Ascending aorta (tissue), 2 donors: ENCODE results near the gene NAV2. TPM values are rescaled to one million over a fixed set of nuclear protein-coding genes. Genes with fewer than 3 reads are reported as not detected.

Source experiments
- DNase-seq, 2 donors: peaks; one replicate each; pipeline ENCODE4 v3.0.0-alpha.2; 2019; ENCODE audit warnings: low spot score in 2 of 2
- H3K27ac ChIP-seq, 2 donors: fragments of 200-600 bp; sonication (generic); one replicate each; pipeline ENCODE4 v1.5.1; 2016 to 2017; ENCODE audit warnings: mild to moderate bottlenecking in 1 of 2
- H3K27me3 ChIP-seq: fragments of 200-600 bp; sonication (generic); one replicate; pipeline ENCODE4 v1.5.1; 2017
- H3K36me3 ChIP-seq, 2 donors: fragments of 200-600 bp; sonication (generic); one replicate each; pipeline ENCODE4 v1.5.1; 2016
- H3K4me1 ChIP-seq, 2 donors: fragments of 200-600 bp; sonication (generic); one replicate each; pipeline ENCODE4 v1.5.1; 2016 to 2017; ENCODE audit warnings: mild to moderate bottlenecking in 1 of 2
- H3K4me3 ChIP-seq, 2 donors: fragments of 200-600 bp; sonication (generic); one replicate each; pipeline ENCODE4 v1.5.1; 2016 to 2017; ENCODE audit warnings: mild to moderate bottlenecking in 1 of 2
- H3K9me3 ChIP-seq, 2 donors: fragments of 200-600 bp; sonication (generic); one replicate each; pipeline ENCODE4 v1.5.1; 2016
- CTCF ChIP-seq, 3 experiments: fragments of 200-600 bp in 2 of 3; fragments of 450-650 bp in 1 of 3; sonication (generic) in 2 of 3; IDR thresholded peaks; one replicate each; pipeline ENCODE4 v1.5.1; 2016 to 2019; ENCODE audit warnings: antibody characterized with exemption in 3 of 3, mild to moderate bottlenecking in 1 of 3, moderate library complexity in 1 of 3
- intact Hi-C: fragments of 100-400 bp; cut with DNase I; formaldehyde crosslinking; loops from one replicate; pipeline ENCODE4 v1.15.1; 2023
- total RNA-seq: library from RNA; depleted of rRNA; stranded (reverse); fragments of >200 nt; gene quantifications from one replicate; pipeline ENCODE4 v1.1.0, GENCODE V29; 2016

NAV2 gene
- total RNA-seq, 1 donor from 2014 or later: 62.6 TPM

DNA sequence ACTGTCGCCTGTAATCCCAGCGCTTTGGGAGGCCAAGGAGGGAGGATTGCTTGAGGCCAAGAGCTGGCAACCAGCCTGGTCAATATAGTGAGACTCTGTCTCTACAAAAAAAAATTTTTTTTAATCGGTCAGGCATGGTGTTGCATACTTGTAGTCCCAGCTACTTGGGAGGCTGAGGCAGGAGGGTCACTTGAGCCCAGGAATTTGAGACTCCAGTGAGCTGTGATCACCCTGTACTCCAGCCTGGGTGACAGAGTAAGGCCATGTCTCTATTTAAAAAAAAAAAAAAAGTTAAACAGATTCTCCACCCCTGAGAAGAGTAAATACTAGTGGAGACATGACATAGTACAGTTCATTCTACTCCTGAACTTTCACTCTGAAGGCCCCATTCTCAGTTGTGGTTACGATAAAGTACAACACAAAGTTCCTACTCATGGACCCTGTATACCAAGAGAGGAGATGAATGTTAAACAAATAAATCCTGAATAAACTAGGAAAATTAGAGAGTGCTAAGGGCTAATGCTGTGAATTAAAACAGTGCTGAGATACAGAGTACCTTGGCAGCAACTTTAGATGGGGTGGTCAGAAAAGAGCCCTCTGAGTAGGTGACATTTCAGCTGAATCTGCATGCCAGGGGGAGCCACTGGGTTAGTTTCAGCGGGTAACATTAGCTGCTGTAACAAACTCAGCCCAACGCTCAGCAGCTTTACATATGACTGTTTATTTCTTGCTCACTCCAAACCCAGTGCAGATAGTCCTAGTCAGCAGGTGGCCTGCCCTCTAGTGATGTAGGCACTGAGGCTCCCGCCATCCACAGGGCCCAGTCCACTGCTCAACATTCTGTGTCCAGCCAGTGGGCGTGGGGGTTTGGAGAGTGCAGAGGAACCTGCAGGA is 372.5 kb downstream of the NAV2 start:
- no peaks in the 10 kb centered on the region for H3K27me3 ChIP-seq
- no peak for TF ChIP-seq CTCF (IDR thresholded peaks at IDR 0.05)
- peaks cover 0 to 29% of the 10 kb centered on the region in 2 donors for H3K4me1 ChIP-seq
- H3K36me3 ChIP-seq: peaks cover 68 to 82% of the 10 kb centered on the region in 2 donors
- intact Hi-C loops: no loop called here
- H3K4me3 ChIP-seq: no peak overlapping the region
- H3K27ac ChIP-seq: peak overlapping the region; percentile 1 to 19
- DNase-seq: no peak
- no peaks in the 10 kb centered on the region for H3K9me3 ChIP-seq

DNA sequence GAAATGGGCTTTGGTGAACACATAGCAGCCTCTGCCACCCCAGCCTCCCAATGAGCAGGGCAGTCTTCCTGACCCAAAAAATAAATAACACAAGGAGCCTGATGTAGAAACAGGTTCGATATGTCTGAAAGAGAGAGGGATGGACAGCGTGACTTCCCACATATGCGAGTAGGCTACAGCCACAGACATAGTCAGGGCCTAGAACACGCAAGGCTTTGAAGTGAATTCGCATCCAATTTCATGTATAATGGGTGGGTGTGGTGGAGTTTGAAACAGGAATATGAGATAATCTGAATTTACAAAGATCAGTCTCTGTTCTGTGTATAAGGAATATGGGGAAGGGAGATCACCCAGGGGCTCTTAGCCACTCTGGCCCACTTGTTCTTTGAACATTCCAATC is 373.3 kb downstream of the NAV2 start:
- TF ChIP-seq CTCF (IDR thresholded peaks at IDR 0.05): no peak
- DNase-seq: no peak
- peaks cover 66 to 79% of the 10 kb centered on the region in 2 donors for H3K36me3 ChIP-seq
- H3K27me3 ChIP-seq: no peaks in the 10 kb centered on the region
- H3K4me1 ChIP-seq: peaks cover 0 to 36% of the 10 kb centered on the region in 2 donors
- no peaks in the 10 kb centered on the region for H3K9me3 ChIP-seq
- H3K4me3 ChIP-seq: no peak overlapping the region
- intact Hi-C loops: no loop called here
- H3K27ac ChIP-seq: no peak overlapping the region

GRCh38 chr11:20087118-20087521 is 374.5 kb downstream of the NAV2 start:
- no peaks in the 10 kb centered on the region for H3K27me3 ChIP-seq
- H3K4me3 ChIP-seq: no peak overlapping the region
- intact Hi-C loops: no loop called here
- DNase-seq: no peak
- TF ChIP-seq CTCF (IDR thresholded peaks at IDR 0.05): no peak
- H3K36me3 ChIP-seq: peaks cover 70 to 79% of the 10 kb centered on the region in 2 donors
- H3K9me3 ChIP-seq: no peaks in the 10 kb centered on the region
- peaks cover 0 to 40% of the 10 kb centered on the region in 2 donors for H3K4me1 ChIP-seq
- H3K27ac ChIP-seq: peak overlapping the region; percentile 2 to 50

DNA sequence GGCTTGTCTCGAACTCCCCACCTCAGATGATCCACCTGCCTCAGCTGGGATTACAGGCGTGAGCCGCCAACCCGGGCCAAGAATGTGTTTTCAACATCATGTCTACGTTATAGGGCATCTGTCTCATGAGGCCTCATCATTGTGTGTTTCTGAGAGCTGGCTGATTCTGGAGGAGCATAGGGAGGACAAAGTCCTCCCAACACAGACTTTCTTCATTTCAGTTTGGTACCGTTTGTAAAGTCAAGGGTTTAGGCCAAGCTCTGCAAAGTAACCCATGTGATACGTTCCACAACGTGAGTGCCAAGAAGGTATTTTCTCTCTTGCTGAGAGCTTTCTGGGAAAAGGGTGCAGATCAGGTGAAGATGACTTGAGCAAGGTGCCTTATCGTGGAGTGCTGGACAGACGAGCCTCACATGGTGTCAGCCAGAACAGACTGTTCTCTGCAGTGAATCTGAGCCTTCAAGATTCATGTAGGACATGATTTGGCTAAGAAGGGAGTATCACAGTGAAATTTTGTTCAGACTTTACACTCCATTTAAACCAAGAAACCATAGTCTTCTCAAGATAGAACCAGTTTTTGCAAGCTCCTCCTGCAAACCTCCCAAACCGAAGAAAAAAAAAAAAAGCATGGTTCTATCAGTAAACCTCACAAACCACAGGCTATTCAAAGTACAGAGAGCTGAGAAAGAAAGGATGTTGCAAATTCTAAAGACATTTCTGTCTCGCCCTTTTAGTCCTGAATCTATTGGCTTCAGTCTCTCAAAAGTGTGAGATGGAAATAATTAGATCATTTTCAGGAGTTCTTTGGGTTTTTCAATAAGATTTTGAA is 376.0 kb downstream of the NAV2 start:
- Histone ChIP-seq H3K27ac (peak overlapping the region; percentile 4 to 14), H3K9me3 (no peaks in the 10 kb centered on the region), H3K36me3 (peaks cover 69 to 78% of the 10 kb centered on the region in 2 donors), H3K27me3 (no peaks in the 10 kb centered on the region), H3K4me3 (no peak overlapping the region), H3K4me1 (peaks cover 9 to 52% of the 10 kb centered on the region in 2 donors)
- TF ChIP-seq CTCF (IDR thresholded peaks at IDR 0.05): no peak
- DNase-seq: no peak
- intact Hi-C loops: no loop called here

DNA sequence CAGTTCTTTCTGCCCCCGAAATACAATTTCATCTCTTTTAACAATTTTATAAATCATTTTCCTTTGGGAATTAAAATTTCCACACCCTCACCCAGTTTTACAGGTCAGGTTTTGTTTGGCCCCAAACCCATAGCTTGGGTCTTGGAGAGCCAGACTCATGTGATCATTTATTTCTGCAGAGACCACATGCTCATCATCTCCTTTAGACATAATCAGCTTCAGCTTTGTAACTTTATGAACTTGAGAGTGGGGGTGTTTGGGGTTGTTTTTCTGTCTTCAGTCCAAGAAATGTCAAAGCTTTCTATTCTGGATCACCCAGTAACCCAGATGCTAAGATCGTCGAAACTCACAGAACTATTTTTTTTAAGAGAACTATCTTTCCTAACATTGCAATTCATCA is 376.7 kb downstream of the NAV2 start:
- H3K9me3 ChIP-seq: no peaks in the 10 kb centered on the region
- intact Hi-C loops: no loop called here
- H3K4me3 ChIP-seq: no peak overlapping the region
- no peak for DNase-seq
- H3K27ac ChIP-seq: peak overlapping the region in 1 of 2 donors; percentile 51
- no peaks in the 10 kb centered on the region for H3K27me3 ChIP-seq
- peaks cover 61 to 72% of the 10 kb centered on the region in 2 donors for H3K36me3 ChIP-seq
- no peak for TF ChIP-seq CTCF (IDR thresholded peaks at IDR 0.05)
- H3K4me1 ChIP-seq: peaks cover 9 to 57% of the 10 kb centered on the region in 2 donors
